Gastrocnemius medialis (tissue), 4 donors: Measurements from ENCODE around the gene FHOD1. TPM values are rescaled to one million over a fixed set of nuclear protein-coding genes. Genes with fewer than 3 reads are reported as not detected.

Experiments
- ATAC-seq, 2 donors: fragments of 150-250 bp; one replicate each; pipeline ENCODE4 v1.9.1; 2016
- DNase-seq, 2 donors: peaks; one replicate each; pipeline ENCODE4 v3.0.0-alpha.2; 2019
- H3K27ac ChIP-seq, 4 donors: fragments of 200-600 bp; sonication (generic); 1 replicate in 1 of 4; 2 replicates in 3 of 4; pipeline ENCODE4 v1.5.1; 2016 to 2018; ENCODE audit warnings: mild to moderate bottlenecking in 2 of 4, moderate library complexity in 1 of 4
- H3K27me3 ChIP-seq, 3 donors: fragments of 200-600 bp; sonication (generic) in 2 of 3; 1 replicate in 1 of 3; 2 replicates in 2 of 3; pipeline versions ENCODE4 v1.5.1 to v1.6.0; 2016 to 2019; ENCODE audit warnings: mild to moderate bottlenecking in 1 of 3, moderate library complexity in 1 of 3
- H3K36me3 ChIP-seq, 2 donors: fragments of 200-600 bp; sonication (generic) in 1 of 2; one replicate each; pipeline ENCODE4 v1.5.1; 2017 to 2018
- H3K4me1 ChIP-seq, 2 donors: fragments of 200-600 bp; sonication (generic) in 1 of 2; one replicate each; pipeline ENCODE4 v1.5.1; 2016 to 2017; ENCODE audit warnings: mild to moderate bottlenecking in 2 of 2
- H3K4me3 ChIP-seq, 4 donors: fragments of 200-600 bp; sonication (generic) in 3 of 4; 1 replicate in 1 of 4; 2 replicates in 3 of 4; pipeline ENCODE4 v1.5.1; 2016 to 2019; ENCODE audit warnings: mild to moderate bottlenecking in 2 of 4
- H3K9me3 ChIP-seq, 3 donors: fragments of 200-600 bp; sonication (generic) in 2 of 3; 1 replicate in 1 of 3; 2 replicates in 2 of 3; pipeline ENCODE4 v1.5.1; 2016 to 2019
- CTCF ChIP-seq, 5 experiments: fragments of 450-650 bp in 3 of 5; fragments of 200-600 bp in 2 of 5; sonication (generic) in 2 of 5; IDR thresholded peaks in 4 of 5; conservative IDR thresholded peaks in 1 of 5; 1 replicate in 4 of 5; 2 replicates in 1 of 5; pipeline ENCODE4 v1.5.1; 2016 to 2019; ENCODE audit warnings: antibody characterized with exemption in 5 of 5, mild to moderate bottlenecking in 3 of 5, moderate library complexity in 3 of 5
- POLR2A ChIP-seq, 2 donors: fragments of 450-650 bp; IDR thresholded peaks; one replicate each; pipeline ENCODE4 v1.6.1; 2017; ENCODE audit warnings: antibody characterized with exemption in 2 of 2, mild to moderate bottlenecking in 2 of 2, moderate library complexity in 2 of 2
- in situ Hi-C, 4 donors: fragments of 200-750 bp; cut with MboI; loops; one replicate each; pipeline versions ENCODE4 v1.15.0 to v1.8.0; 2017; ENCODE audit warnings: low sequenced_read_pairs in 4 of 4
- intact Hi-C: fragments of 100-400 bp; cut with DNase I; formaldehyde crosslinking; loops from one replicate; pipeline ENCODE4 v1.15.1; 2023; ENCODE audit warnings: low total_unique reads
- total RNA-seq, 4 donors: library from RNA; depleted of rRNA; stranded (reverse); fragments of >200 nt; gene quantifications; one replicate each; pipeline versions ENCODE4 v1.1.0 to v1.2.3, GENCODE V29; 2016

FHOD1 gene
- total RNA-seq, 4 donors from 2014 or later, result 26.3 to 65.3 (median 52.4) TPM

- TF ChIP-seq POLR2A (IDR thresholded peaks at IDR 0.05), result no peak
- ATAC-seq (peak in 1 of 2 donors; percentile 39), DNase-seq (no peak)
- no peaks in the 10 kb centered on the region for H3K36me3 ChIP-seq
- intact Hi-C loops (no loop called here), in situ Hi-C loops (no loop called here)
- no peaks in the 10 kb centered on the region for H3K4me1 ChIP-seq
- no peaks in the 10 kb centered on the region for H3K27me3 ChIP-seq
- H3K4me3 ChIP-seq, result no peak overlapping the region
- no peak overlapping the region for H3K27ac ChIP-seq
- no peaks in the 10 kb centered on the region for H3K9me3 ChIP-seq
These were observed 44.2 kb upstream of the FHOD1 start for GRCh38 chr16:67291461-67291860.

GRCh38 chr16:67287960-67288359 lies 40.7 kb upstream of the FHOD1 start:
- ATAC-seq, result no peak
- H3K9me3 ChIP-seq, result no peaks in the 10 kb centered on the region
- H3K27me3 ChIP-seq, result no peaks in the 10 kb centered on the region
- H3K36me3 ChIP-seq, result no peaks in the 10 kb centered on the region
- no peaks in the 10 kb centered on the region for H3K4me1 ChIP-seq
- in situ Hi-C loops, result no loop called here
- DNase-seq, result no peak
- no peak for TF ChIP-seq POLR2A (IDR thresholded peaks at IDR 0.05)
- TF ChIP-seq CTCF (IDR thresholded peaks at IDR 0.05 in 4 of 5, conservative IDR thresholded peaks at IDR 0.05 in 1 of 5), result no peak
- no peak overlapping the region for H3K27ac ChIP-seq
- intact Hi-C loops, result no loop called here
- H3K4me3 ChIP-seq, result no peak overlapping the region

- intact Hi-C loops (no loop called here), in situ Hi-C loops (no loop called here)
- H3K9me3 ChIP-seq, result no peaks in the 10 kb centered on the region
- no peak for ATAC-seq
- H3K4me1 ChIP-seq, result no peaks in the 10 kb centered on the region
- no peak overlapping the region for H3K4me3 ChIP-seq
- no peak for DNase-seq
- no peak for TF ChIP-seq POLR2A (IDR thresholded peaks at IDR 0.05)
- TF ChIP-seq CTCF (IDR thresholded peaks at IDR 0.05 in 4 of 5, conservative IDR thresholded peaks at IDR 0.05 in 1 of 5), result no peak
- H3K27me3 ChIP-seq, result no peaks in the 10 kb centered on the region
- H3K27ac ChIP-seq, result no peak overlapping the region
- H3K36me3 ChIP-seq, result no peaks in the 10 kb centered on the region
These were observed 39.4 kb upstream of the FHOD1 start for GRCh38 chr16:67286441-67287235.

- Histone ChIP-seq H3K9me3 (no peaks in the 10 kb centered on the region), H3K27me3 (no peaks in the 10 kb centered on the region), H3K4me1 (no peaks in the 10 kb centered on the region), H3K4me3 (no peak overlapping the region), H3K27ac (no peak overlapping the region), H3K36me3 (no peaks in the 10 kb centered on the region)
- TF ChIP-seq POLR2A (IDR thresholded peaks at IDR 0.05) (no peak), CTCF (IDR thresholded peaks at IDR 0.05 in 4 of 5, conservative IDR thresholded peaks at IDR 0.05 in 1 of 5) (peak; percentile 29 to 71 (median 65))
- peak; percentile 79 to 84 for ATAC-seq
- intact Hi-C loops (loop anchor here (1.0 kb wide), 1 partner anchor 25 kb away; no protein-coding TSS in a partner anchor), in situ Hi-C loops (no loop called here)
- DNase-seq, result peak; percentile 27 to 54
These were observed 37.7 kb upstream of the FHOD1 start for GRCh38 chr16:67284699-67285646.
